CD14-positive monocyte (primary cell): Measurements from ENCODE around the gene KCNAB1. TPM values are rescaled to one million over a fixed set of nuclear protein-coding genes. Genes with fewer than 3 reads are reported as not detected.

Experiments
- DNase-seq, 3 donors: peaks; one replicate each; pipeline ENCODE4 v3.0.0-alpha.2; 2011 to 2022
- H2AFZ ChIP-seq: 2 replicates; pipeline ENCODE4 v1.6.0; 2012; ENCODE audit warnings: mild to moderate bottlenecking, low read depth, low read length, inconsistent platforms; ENCODE audit not compliant: insufficient read depth, poor library complexity, severe bottlenecking
- H3K27ac ChIP-seq, 2 donors: 1 replicate in 1 of 2; 2 replicates in 1 of 2; pipeline ENCODE4 v1.5.1; 2012 to 2013; ENCODE audit warnings: low read length in 2 of 2, control low read depth in 1 of 2, inconsistent platforms in 1 of 2, low read depth in 1 of 2, mild to moderate bottlenecking in 1 of 2
- H3K27me3 ChIP-seq, 2 donors: one replicate each; pipeline versions ENCODE4 v1.6.0 to v1.6.1; 2011 to 2013; ENCODE audit warnings: low read length in 2 of 2; ENCODE audit not compliant: control insufficient read depth in 2 of 2, insufficient read depth in 2 of 2
- H3K36me3 ChIP-seq, 2 donors: replicated peaks in 1 of 2; 1 replicate in 1 of 2; 2 replicates in 1 of 2; pipeline versions ENCODE4 v1.5.1 to v1.6.1; 2012 to 2013; ENCODE audit warnings: low read length in 2 of 2, control low read depth in 1 of 2, inconsistent platforms in 1 of 2, mild to moderate bottlenecking in 1 of 2; ENCODE audit not compliant: insufficient read depth in 2 of 2, control insufficient read depth in 1 of 2
- H3K4me1 ChIP-seq, 2 donors: 1 replicate in 1 of 2; 2 replicates in 1 of 2; pipeline versions ENCODE4 v1.5.1 to v1.6.1; 2012 to 2013; ENCODE audit warnings: low read length in 2 of 2, control low read depth in 1 of 2, inconsistent platforms in 1 of 2, mild to moderate bottlenecking in 1 of 2, moderate library complexity in 1 of 2; ENCODE audit not compliant: insufficient read depth in 2 of 2, control insufficient read depth in 1 of 2
- H3K4me2 ChIP-seq: replicated peaks from 2 replicates; pipeline ENCODE3; 2012; ENCODE audit warnings: low read length, moderate library complexity, mild to moderate bottlenecking; ENCODE audit not compliant: poor library complexity, severe bottlenecking; ENCODE audit errors: extremely low read depth
- H3K4me3 ChIP-seq, 3 experiments: fragments of 200-600 bp in 1 of 3; sonication (generic) in 1 of 3; replicated peaks in 1 of 3; 1 replicate in 2 of 3; 2 replicates in 1 of 3; pipeline ENCODE4 v1.5.1; 2011 to 2013; ENCODE audit warnings: low read length in 3 of 3, mild to moderate bottlenecking in 3 of 3, control low read depth in 2 of 3, low read depth in 2 of 3, inconsistent platforms in 1 of 3, moderate library complexity in 1 of 3
- H3K79me2 ChIP-seq: 2 replicates; pipeline ENCODE4 v1.6.0; 2012; ENCODE audit warnings: mild to moderate bottlenecking, control low read depth, inconsistent platforms, low read length, moderate library complexity; ENCODE audit not compliant: insufficient read depth
- H3K9ac ChIP-seq: 2 replicates; pipeline ENCODE4 v1.6.0; 2017; ENCODE audit warnings: low read length, mild to moderate bottlenecking; ENCODE audit not compliant: insufficient read depth, poor library complexity, severe bottlenecking
- H3K9me3 ChIP-seq, 2 donors: replicated peaks in 1 of 2; 1 replicate in 1 of 2; 2 replicates in 1 of 2; pipeline versions ENCODE4 v1.5.1 to v1.6.1; 2012 to 2013; ENCODE audit warnings: low read length in 2 of 2, control low read depth in 1 of 2; ENCODE audit not compliant: control insufficient read depth in 1 of 2, insufficient read depth in 1 of 2
- H4K20me1 ChIP-seq: 2 replicates; pipeline ENCODE4 v1.6.0; 2012; ENCODE audit warnings: mild to moderate bottlenecking, low read length, control low read depth, moderate library complexity; ENCODE audit not compliant: insufficient read depth
- H3K27ac Mint-ChIP-seq, 7 donors: one replicate each; pipeline ENCODE4 v1.8.0; 2020; ENCODE audit warnings: mild to moderate bottlenecking in 7 of 7, mixed read lengths in 7 of 7, moderate library complexity in 6 of 7, inconsistent platforms in 2 of 7
- H3K27me3 Mint-ChIP-seq, 3 donors: one replicate each; pipeline ENCODE4 v1.8.0; 2021 to 2022; ENCODE audit warnings: low read depth in 3 of 3, mild to moderate bottlenecking in 3 of 3, mixed read lengths in 3 of 3, moderate library complexity in 3 of 3, inconsistent platforms in 1 of 3
- H3K36me3 Mint-ChIP-seq, 2 donors: one replicate each; pipeline ENCODE4 v1.8.0; 2020; ENCODE audit warnings: mixed read lengths in 2 of 2, inconsistent platforms in 1 of 2, mild to moderate bottlenecking in 1 of 2
- H3K4me1 Mint-ChIP-seq: one replicate; pipeline ENCODE4 v1.8.0; 2020; ENCODE audit warnings: mild to moderate bottlenecking, mixed read lengths
- H3K4me3 Mint-ChIP-seq, 2 donors: one replicate each; pipeline ENCODE4 v1.8.0; 2020; ENCODE audit warnings: mild to moderate bottlenecking in 2 of 2, mixed read lengths in 2 of 2, moderate library complexity in 1 of 2
- H3K9me3 Mint-ChIP-seq, 7 donors: one replicate each; pipeline ENCODE4 v1.8.0; 2020 to 2022; ENCODE audit warnings: mixed read lengths in 7 of 7, mild to moderate bottlenecking in 6 of 7, moderate library complexity in 6 of 7, inconsistent platforms in 2 of 7
- CTCF ChIP-seq: fragments of 200-600 bp; IDR thresholded peaks from one replicate; pipeline ENCODE4 v1.8.0; 2022; ENCODE audit warnings: antibody characterized with exemption, mild to moderate bottlenecking
- WGBS: methylation state at CpG from one replicate; pipeline ENCODE4 v1.1.5; 2013; ENCODE audit warnings: missing lambda C conversion rate; ENCODE audit not compliant: insufficient coverage; 5-methylcytosine and 5-hydroxymethylcytosine counted together
- intact Hi-C, 2 donors: fragments of 100-400 bp; cut with micrococcal nuclease; formaldehyde crosslinking; loops; one replicate each; pipeline versions ENCODE4 v1.15.0 to v1.15.1; 2023
- polyA plus RNA-seq, 3 donors: library from polyadenylated mRNA; depleted of rRNA in 1 of 3; unstranded in 2 of 3; stranded (reverse) in 1 of 3; fragments of 300-500 nt in 2 of 3; fragments of >200 nt in 1 of 3; fragmentation: Illumina TruSeq in 2 of 3; gene quantifications; 1 replicate in 2 of 3; 2 replicates in 1 of 3; pipeline ENCODE4 v1.2.3, GENCODE V29; 2012 to 2021

KCNAB1 gene
- polyA plus RNA-seq, 3 donors: 0.08 to 0.14 TPM; not detected in 1

- TF ChIP-seq CTCF: no peak
- Histone ChIP-seq H3K36me3 (no peaks in the 10 kb centered on the region), H3K9ac (no peak overlapping the region), H2AFZ (no peak overlapping the region), H3K79me2 (no peaks in the 10 kb centered on the region), H3K27me3 (no peaks in the 10 kb centered on the region), H3K9me3 (no peaks in the 10 kb centered on the region), H3K27ac (no peak overlapping the region), H3K4me3 (no peak overlapping the region), H4K20me1 (no peaks in the 10 kb centered on the region), H3K4me2 (no peak overlapping the region), H3K4me1 (no peaks in the 10 kb centered on the region)
- Mint-ChIP-seq H3K27ac (no peak overlapping the region), H3K4me3 (no peak overlapping the region), H3K27me3 (peaks cover 0 to 2% (median 1%) of the 10 kb centered on the region in 3 donors), H3K9me3 (peaks cover 0 to 14% (median 6%) of the 10 kb centered on the region in 7 donors), H3K36me3 (no peaks in the 10 kb centered on the region), H3K4me1 (no peaks in the 10 kb centered on the region)
- WGBS: no CpG with 5 or more reads among the region's 1 CpG
- intact Hi-C loops: no loop called here
- DNase-seq: no peak
Observed at GRCh38 chr3:156495816-156496215, 375.4 kb downstream of the KCNAB1 start.

GRCh38 chr3:156497326-156497725, 376.9 kb downstream of the KCNAB1 start:
- no peak for DNase-seq
- Mint-ChIP-seq H3K4me1 (no peaks in the 10 kb centered on the region), H3K4me3 (no peak overlapping the region), H3K36me3 (no peaks in the 10 kb centered on the region), H3K9me3 (peaks cover 0 to 14% (median 6%) of the 10 kb centered on the region in 7 donors), H3K27me3 (peaks cover 0 to 2% (median 1%) of the 10 kb centered on the region in 3 donors), H3K27ac (no peak overlapping the region)
- no peaks in the 10 kb centered on the region for H3K27me3 ChIP-seq
- intact Hi-C loops: no loop called here
- no peaks in the 10 kb centered on the region for H3K9me3 ChIP-seq
- H3K4me3 ChIP-seq: no peak overlapping the region
- no CpG with 5 or more reads among the region's 1 CpG for WGBS
- H3K4me2 ChIP-seq: no peak overlapping the region
- no peaks in the 10 kb centered on the region for H3K4me1 ChIP-seq
- no peak for TF ChIP-seq CTCF
- H2AFZ ChIP-seq: no peak overlapping the region
- H3K79me2 ChIP-seq: no peaks in the 10 kb centered on the region
- H3K27ac ChIP-seq: no peak overlapping the region
- H4K20me1 ChIP-seq: no peaks in the 10 kb centered on the region
- no peaks in the 10 kb centered on the region for H3K36me3 ChIP-seq
- no peak overlapping the region for H3K9ac ChIP-seq
